ENCODE measurements around the gene C1QTNF5.
A peak's percentile ranks its signal among the peaks of the same experiment; 100 is the strongest.

The C1QTNF5 gene

GRCh38 chr11:119356349-119357031 is 15.8 kb upstream of the C1QTNF5 start:
- no peak for DNase-seq

DNA sequence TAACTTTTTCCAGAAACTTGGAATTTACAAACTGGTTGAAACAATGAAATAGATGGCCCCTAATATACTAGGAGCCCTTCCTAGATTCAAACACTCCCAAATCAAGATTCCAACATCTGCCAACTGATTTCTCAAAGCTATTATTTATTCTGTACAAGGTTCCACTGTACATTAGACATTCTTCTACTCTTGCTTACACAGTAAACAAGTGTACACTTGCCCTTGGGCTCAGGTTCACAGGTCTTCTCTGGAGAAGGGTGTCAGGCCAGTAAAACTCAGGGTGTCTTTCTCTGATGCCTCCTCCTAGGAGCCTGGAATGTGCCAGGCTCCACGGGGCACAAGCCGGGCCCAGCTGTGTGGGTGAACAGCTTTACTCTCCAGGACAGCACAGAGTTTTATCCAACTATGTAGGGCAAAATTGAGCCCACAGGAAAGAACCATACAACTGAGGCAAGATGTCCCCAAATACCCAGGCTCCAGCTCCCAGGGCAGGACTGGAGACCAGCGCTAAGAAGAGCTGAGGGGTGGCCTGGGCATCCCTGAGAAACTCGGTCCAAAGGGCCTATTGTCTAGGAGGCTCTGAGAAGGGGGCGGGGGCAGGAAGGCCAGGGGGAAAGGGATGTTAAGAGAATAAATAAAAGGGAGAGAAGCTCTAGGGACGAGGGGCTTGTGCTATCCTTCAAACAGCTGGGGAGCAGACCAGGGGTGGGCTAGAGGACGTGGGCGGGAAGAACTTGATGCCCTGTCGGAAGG is 14.6 kb upstream of the C1QTNF5 start:
- DNase-seq: no peak

GRCh38 chr11:119352857-119353260 is 12.2 kb upstream of the C1QTNF5 start:
- DNase-seq: peak; percentile 85

GRCh38 chr11:119351232-119351631 is 10.5 kb upstream of the C1QTNF5 start:
- DNase-seq: no peak

GRCh38 chr11:119350302-119350701 is 9.6 kb upstream of the C1QTNF5 start:
- DNase-seq: no peak

DNA sequence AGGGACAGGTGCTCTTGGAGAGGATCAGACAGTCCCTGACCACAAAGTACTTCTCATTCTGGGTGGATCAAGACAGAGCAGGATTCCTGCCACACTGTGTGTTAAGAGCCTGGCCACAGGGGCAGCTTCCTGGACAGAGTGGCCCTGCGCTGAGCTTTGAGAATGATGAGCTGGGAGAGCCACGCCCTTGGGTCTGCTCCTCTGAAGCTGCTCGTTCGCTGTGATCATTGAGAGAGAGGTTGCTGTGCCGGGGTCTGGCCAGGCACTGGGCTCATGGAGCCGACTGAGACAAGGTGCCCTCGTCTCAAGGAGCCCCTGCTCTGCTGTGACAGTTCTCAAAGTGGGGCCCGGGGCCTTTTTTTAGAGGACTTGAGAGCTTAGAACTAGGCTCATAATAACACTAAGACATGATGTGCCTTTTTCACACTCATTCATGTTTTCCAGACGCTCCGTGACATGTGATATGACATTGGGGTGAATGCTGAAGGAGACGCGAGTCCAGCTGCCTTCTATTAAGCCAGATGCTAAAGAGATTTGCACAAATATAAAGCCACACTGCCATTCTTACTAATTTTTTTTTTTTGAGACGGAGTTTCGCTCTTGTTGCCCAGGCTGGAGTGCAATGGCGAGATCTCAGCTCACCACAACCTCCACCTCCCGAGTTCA is 7.4 kb upstream of the C1QTNF5 start:
- no peak for DNase-seq

DNA sequence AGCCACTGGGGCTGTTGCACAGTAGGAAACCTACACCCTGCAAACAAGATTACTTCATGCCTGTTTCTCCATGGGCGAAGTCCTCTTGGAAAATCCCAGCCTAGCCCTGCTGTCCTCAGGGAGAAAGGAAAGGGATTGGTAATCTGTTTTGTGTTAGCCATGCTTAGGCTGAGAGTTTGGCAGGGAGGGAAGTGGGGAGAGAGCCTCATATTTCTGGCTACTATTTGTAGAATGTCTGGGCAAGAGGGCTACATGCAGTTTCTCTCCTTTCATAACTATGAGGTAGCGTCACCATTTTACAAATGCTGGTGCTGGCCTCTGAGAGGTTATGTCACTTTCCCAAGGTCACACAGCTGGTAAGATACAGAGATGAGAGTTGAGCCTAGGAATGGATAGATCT is 6.6 kb upstream of the C1QTNF5 start:
- no peak for DNase-seq

DNA sequence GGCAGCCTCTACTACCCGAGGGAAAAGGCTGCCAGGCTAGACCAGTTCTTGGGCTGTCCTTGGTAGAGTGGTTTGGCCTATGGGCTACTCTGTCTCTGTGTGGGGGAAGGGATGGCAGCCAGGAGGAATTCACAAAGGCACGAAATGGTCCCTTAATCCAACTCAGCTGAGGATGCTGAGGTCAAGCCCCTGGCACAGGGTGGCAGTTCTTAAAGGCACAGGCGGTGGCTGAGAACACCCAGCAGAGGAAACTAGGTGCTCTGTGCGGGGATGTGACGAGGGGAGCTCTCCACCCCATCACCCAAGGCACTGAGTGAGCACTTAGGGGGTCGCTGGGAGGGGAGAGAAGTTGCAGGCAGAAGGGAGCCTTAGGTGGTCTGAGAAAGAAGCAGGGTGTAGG is 5.9 kb upstream of the C1QTNF5 start, which contains the start of gene MFRP:
MFRP (minus strand) TSS at position 101 of the 400 bp plus-strand sequence. CDS start 192 bp downstream, outside the sequence.
- DNase-seq: no peak

- no peak for DNase-seq
Measured at GRCh38 chr11:119345685-119346084, 5.0 kb upstream of the C1QTNF5 start.

GRCh38 chr11:119344291-119345010 is 3.8 kb upstream of the C1QTNF5 start:
- DNase-seq: no peak

GRCh38 chr11:119343726-119344125 is 3.0 kb upstream of the C1QTNF5 start:
- no peak for DNase-seq

DNA sequence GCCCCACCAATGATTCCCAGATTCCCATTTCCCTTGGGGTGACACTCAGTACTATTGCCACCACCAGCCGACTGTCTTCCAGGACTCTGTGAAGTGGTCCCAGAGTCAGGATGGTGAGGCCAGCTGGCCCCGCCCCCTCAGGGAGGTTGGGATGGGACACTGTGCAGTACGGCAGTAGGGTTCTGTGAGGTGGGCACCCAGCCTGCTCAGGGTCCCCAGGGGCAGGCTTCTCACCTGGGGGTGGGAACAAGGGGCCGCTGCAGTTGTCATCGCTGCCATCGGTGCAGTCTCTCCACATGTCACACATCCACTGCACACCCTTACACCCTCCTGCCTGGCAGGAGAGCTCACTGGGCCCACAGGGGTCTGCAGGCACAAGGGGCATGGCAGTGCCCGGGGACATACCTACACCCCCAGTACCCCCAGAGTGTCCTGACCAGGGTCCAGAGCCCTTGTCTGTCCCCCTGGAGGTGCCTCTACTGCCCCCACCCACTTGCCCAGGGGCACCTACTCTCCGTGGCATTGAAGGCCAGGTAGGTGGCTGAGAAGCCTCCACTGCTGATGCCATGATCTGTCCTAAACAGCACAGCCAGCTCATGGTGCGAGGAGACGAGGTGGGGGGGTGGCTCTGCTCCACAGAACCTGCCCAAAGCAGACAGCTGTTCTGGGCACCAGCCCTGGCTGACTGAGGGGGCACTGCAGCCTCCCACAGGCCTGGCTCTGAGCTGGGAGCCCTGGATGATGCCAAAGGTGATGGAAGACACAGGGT is 1.9 kb upstream of the C1QTNF5 start:
- no peak for DNase-seq

- DNase-seq: no peak
Measured at GRCh38 chr11:119342023-119342300, 1.3 kb upstream of the C1QTNF5 start.

DNA sequence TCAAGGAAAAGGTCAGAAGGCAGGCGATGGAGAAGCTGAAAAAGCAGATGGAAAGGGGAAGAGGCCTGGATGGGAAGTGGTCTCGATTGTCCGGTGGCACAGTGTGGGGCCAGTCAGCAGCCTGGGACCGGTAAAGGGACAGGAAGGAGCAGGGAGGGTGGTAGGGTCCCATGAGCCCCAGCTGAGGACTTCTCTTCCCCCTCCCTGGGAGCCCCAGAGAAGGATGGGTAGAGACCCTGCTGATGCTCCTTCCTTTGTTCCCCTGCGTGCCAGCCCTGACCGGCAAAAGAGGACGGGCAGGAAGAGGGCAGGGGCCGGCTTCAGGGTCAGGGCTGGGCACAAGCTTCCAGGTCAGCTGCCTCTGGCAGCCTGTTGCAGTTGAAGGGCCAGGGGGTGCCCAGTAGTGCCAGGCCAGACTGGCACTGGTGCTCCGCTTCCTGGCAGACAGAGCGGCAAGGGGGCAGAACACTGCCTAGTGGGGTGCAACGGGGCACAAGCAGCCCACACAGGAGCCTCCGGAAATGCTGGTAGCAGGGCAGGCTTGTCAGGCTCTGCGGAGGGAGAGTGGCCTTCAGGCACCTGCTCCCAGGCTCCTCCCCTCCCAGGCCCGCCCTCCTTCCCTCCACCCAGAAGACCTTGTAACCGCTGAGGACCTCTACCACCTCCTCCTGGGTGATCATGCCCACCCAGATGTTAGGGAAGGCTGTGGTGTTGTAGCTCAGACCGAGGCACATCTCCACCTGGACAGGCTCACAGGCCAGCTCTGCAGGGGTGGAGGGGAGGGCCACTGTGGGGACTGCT is 739 bp upstream of the C1QTNF5 start:
- DNase-seq: no peak

GRCh38 chr11:119339589-119340334 is 921 bp downstream of the C1QTNF5 start:
- DNase-seq: no peak

DNA sequence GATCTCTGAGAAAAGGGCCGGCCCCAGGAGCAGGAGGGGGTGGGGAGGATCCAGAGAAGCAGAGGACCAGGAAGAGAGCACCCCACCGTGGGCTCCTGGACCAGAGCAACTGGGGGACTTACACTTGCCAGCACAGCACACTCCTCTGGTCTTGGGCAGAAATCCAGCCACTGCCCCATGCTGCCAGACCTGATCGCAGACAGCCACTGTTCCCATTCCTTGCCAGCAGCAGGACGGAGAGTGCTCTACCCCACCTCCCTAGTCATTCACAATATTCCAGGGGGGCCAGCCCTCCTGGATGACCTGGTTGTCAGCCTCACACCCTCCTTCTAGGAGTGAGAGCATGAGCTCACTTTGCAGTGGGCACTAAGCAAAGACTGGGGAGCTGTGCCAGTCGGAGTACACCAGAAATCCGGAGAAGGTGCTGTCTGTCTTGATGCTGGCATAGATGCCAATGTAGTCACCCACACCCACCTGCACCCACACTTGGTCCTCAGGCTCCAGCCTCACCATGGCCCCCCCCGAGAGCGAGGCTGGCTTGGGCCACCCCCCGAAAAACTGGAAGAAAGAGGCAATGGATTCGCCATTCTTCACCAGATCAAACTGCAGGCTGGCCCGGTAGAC is 1.6 kb downstream of the C1QTNF5 start:
- no peak for DNase-seq

GRCh38 chr11:119338318-119338890 is 2.3 kb downstream of the C1QTNF5 start:
- no peak for DNase-seq

- no peak for DNase-seq
Measured at GRCh38 chr11:119337581-119338317, 2.9 kb downstream of the C1QTNF5 start.

GRCh38 chr11:119336744-119337469 is 3.8 kb downstream of the C1QTNF5 start:
- no peak for DNase-seq
